SH-SY5Y (cell line): ENCODE measurements around the gene TPRA1.

Source experiments
- GATA2 ChIP-seq: IDR thresholded peaks from 2 replicates; pipeline ENCODE4 v1.6.1; 2011; ENCODE audit warnings: mild to moderate bottlenecking, low read depth, low read length
- GATA3 ChIP-seq: IDR thresholded peaks from 2 replicates; pipeline ENCODE4 v1.6.1; 2011; ENCODE audit warnings: low read depth, mild to moderate bottlenecking, low read length, moderate library complexity

DNA sequence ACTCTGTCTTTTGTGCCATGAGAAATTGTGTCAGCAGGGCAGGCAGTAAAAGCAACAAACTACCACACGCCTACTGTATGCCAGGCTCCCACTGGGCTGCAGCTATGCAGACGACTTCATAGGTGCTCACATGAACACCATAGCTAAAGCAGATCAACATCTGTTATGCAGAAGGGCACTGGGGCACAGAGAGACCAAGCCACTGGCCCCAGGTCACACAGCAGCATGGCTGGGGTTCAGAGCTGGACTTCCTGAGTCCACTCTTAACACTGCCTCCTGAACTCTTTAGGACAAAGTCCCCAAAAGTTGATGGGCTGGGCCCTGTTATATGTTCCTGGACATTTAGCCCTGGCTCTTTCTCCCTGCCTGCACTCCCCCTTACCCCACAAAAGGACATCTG is 12.4 kb downstream of the TPRA1 start:
- TF ChIP-seq GATA2 (no peak), GATA3 (no peak)
